SK-N-SH (cell line): ENCODE results near the gene CD200R1. TPM values are rescaled to one million over a fixed set of nuclear protein-coding genes. Genes with fewer than 3 reads are reported as not detected.

Source experiments
- CTCF ChIA-PET: fragments of 300-600, 350-600 bp; formaldehyde crosslinking; extraction: SDS; loops from one replicate; lab custom pipeline; 2021; lab: Yijun Ruan, JAX
- POLR2A ChIA-PET: fragments of 350-600 bp; sonication (Branson Sonifier 250); formaldehyde crosslinking; extraction: SDS; loops from one replicate; lab custom pipeline; 2020; ENCODE audit warnings: antibody characterized with exemption, inconsistent platforms; lab: Yijun Ruan, JAX
- DNase-seq: peaks from one replicate; pipeline ENCODE4 v3.0.0; 2012
- H2AFZ ChIP-seq: fragments of 200-600 bp; sonication (generic); 2 replicates; pipeline ENCODE4 v1.8.1; 2016; ENCODE audit warnings: antibody characterized with exemption, mild to moderate bottlenecking, low read depth
- H3F3A ChIP-seq: fragments of 200-600 bp; sonication (generic); replicated peaks from 2 replicates; pipeline ENCODE3; 2016; ENCODE audit warnings: antibody characterized with exemption, mild to moderate bottlenecking; ENCODE audit not compliant: insufficient read depth
- H3K27ac ChIP-seq, 2 experiments: fragments of 200-500 bp in 1 of 2; fragments of 200-600 bp in 1 of 2; sonication (Bioruptor generic) in 1 of 2; sonication (generic), shearing (Covaris generic) in 1 of 2; 2 replicates each; pipeline versions ENCODE4 v1.5.1 to v1.6.1; 2014 to 2016; ENCODE audit warnings: low read depth in 2 of 2, inconsistent platforms in 1 of 2, low read length in 1 of 2, mild to moderate bottlenecking in 1 of 2, mixed read lengths in 1 of 2
- H3K27me3 ChIP-seq: fragments of 200-600 bp; sonication (generic), shearing (Covaris generic); 2 replicates; pipeline ENCODE4 v1.6.1; 2016; ENCODE audit warnings: mixed run types; ENCODE audit not compliant: insufficient read depth
- H3K36me3 ChIP-seq, 2 experiments: fragments of 200-500 bp in 1 of 2; fragments of 200-600 bp in 1 of 2; sonication (Bioruptor generic) in 1 of 2; sonication (generic) in 1 of 2; replicated peaks in 1 of 2; 2 replicates each; pipeline versions ENCODE3 to v1.5.1; 2014 to 2016; ENCODE audit warnings: low read length in 1 of 2, mild to moderate bottlenecking in 1 of 2; ENCODE audit not compliant: insufficient read depth in 2 of 2, control insufficient read depth in 1 of 2
- H3K4me1 ChIP-seq, 2 experiments: fragments of 200-500 bp in 1 of 2; fragments of 200-600 bp in 1 of 2; sonication (Bioruptor generic) in 1 of 2; sonication (generic), shearing (Covaris generic) in 1 of 2; 2 replicates each; pipeline versions ENCODE4 v1.5.1 to v1.6.1; 2014 to 2016; ENCODE audit warnings: low read depth in 1 of 2, low read length in 1 of 2, mixed run types in 1 of 2; ENCODE audit not compliant: insufficient read depth in 2 of 2, control insufficient read depth in 1 of 2
- H3K4me2 ChIP-seq: fragments of 200-600 bp; sonication (generic), shearing (Covaris generic); 2 replicates; pipeline ENCODE4 v1.6.1; 2017; ENCODE audit warnings: mixed run types
- H3K4me3 ChIP-seq, 2 experiments: fragments of 200-500 bp in 1 of 2; fragments of 200-600 bp in 1 of 2; sonication (Bioruptor generic) in 1 of 2; sonication (generic), shearing (Covaris generic) in 1 of 2; 2 replicates each; pipeline versions ENCODE4 v1.5.1 to v1.8.1; 2014 to 2016; ENCODE audit warnings: low read depth in 2 of 2, inconsistent platforms in 1 of 2, low read length in 1 of 2, mild to moderate bottlenecking in 1 of 2, mixed read lengths in 1 of 2, moderate library complexity in 1 of 2
- H3K79me2 ChIP-seq: fragments of 200-600 bp; sonication (generic); 2 replicates; pipeline ENCODE4 v1.8.1; 2017; ENCODE audit warnings: mild to moderate bottlenecking; ENCODE audit not compliant: insufficient read depth
- H3K9ac ChIP-seq: fragments of 200-600 bp; sonication (generic); 2 replicates; pipeline ENCODE4 v1.6.1; 2017; ENCODE audit warnings: mixed run types
- H3K9me2 ChIP-seq: fragments of 200-600 bp; sonication (generic); 2 replicates; pipeline ENCODE4 v1.6.1; 2017; ENCODE audit warnings: mixed run types
- H3K9me3 ChIP-seq: fragments of 200-600 bp; sonication (generic); 2 replicates; pipeline ENCODE4 v1.6.1; 2017; ENCODE audit warnings: mixed run types, mild to moderate bottlenecking, moderate library complexity
- H4K20me1 ChIP-seq: fragments of 200-600 bp; sonication (generic); 2 replicates; pipeline ENCODE4 v1.6.1; 2017; ENCODE audit warnings: mild to moderate bottlenecking, mixed run types; ENCODE audit not compliant: insufficient read depth
- FOXJ3 ChIP-seq: sonication (generic); formaldehyde crosslinking; IDR thresholded peaks from 2 replicates; pipeline ENCODE4 v1.5.1; 2020; ENCODE audit warnings: mild to moderate bottlenecking, missing genetic modification reagents
- FOXM1 ChIP-seq: IDR thresholded peaks from 2 replicates; pipeline ENCODE4 v1.4.0; 2012; ENCODE audit warnings: low read depth, mild to moderate bottlenecking
- GABPA ChIP-seq: IDR thresholded peaks from 2 replicates; pipeline ENCODE4 v1.4.0; 2012; ENCODE audit warnings: low read depth, mild to moderate bottlenecking
- GATA2 ChIP-seq: sonication (generic); formaldehyde crosslinking; IDR thresholded peaks from 2 replicates; pipeline ENCODE4 v1.5.0; 2020; ENCODE audit warnings: mild to moderate bottlenecking, missing genetic modification reagents
- IRF3 ChIP-seq: fragments of 150-350 bp; IDR thresholded peaks from 2 replicates; pipeline ENCODE4 v1.6.1; 2016; ENCODE audit warnings: mild to moderate bottlenecking, low read depth, low read length
- JUND ChIP-seq: IDR thresholded peaks from 2 replicates; pipeline ENCODE4 v1.4.0; 2012
- MEF2A ChIP-seq: IDR thresholded peaks from 2 replicates; pipeline ENCODE4 v1.4.0; 2012; ENCODE audit warnings: low read depth, borderline replicate concordance
- MXI1 ChIP-seq: IDR thresholded peaks from 2 replicates; pipeline ENCODE4 v1.6.1; 2012; ENCODE audit warnings: mild to moderate bottlenecking, low read depth, low read length, improper control_type of control experiment
- NFIC ChIP-seq: IDR thresholded peaks from 2 replicates; pipeline ENCODE4 v1.4.0; 2012; ENCODE audit warnings: borderline replicate concordance
- SIN3A ChIP-seq: IDR thresholded peaks from 2 replicates; pipeline ENCODE4 v1.6.1; 2012; ENCODE audit warnings: low read depth, mild to moderate bottlenecking, low read length, moderate library complexity, borderline replicate concordance
- SMC3 ChIP-seq: IDR thresholded peaks from 2 replicates; pipeline ENCODE4 v1.6.1; 2012; ENCODE audit warnings: low read depth, low read length, improper control_type of control experiment
- TEAD4 ChIP-seq: IDR thresholded peaks from 2 replicates; pipeline ENCODE4 v1.4.0; 2012; ENCODE audit warnings: mild to moderate bottlenecking, borderline replicate concordance; ENCODE audit not compliant: insufficient read depth
- YY1 ChIP-seq: IDR thresholded peaks from 2 replicates; pipeline ENCODE4 v1.4.0; 2012; ENCODE audit warnings: low read depth, mild to moderate bottlenecking
- WGBS: methylation state at CpG from one replicate; pipeline ENCODE4 v1.1.6; 2017; ENCODE audit warnings: low lambda C conversion rate; 5-methylcytosine and 5-hydroxymethylcytosine counted together
- polyA plus RNA-seq, 3 experiments: library from polyadenylated mRNA; depleted of rRNA; stranded (reverse); fragments of >200 nt; gene quantifications; 2 replicates each; pipeline ENCODE4 v1.2.3, GENCODE V29; 2012
- TF ChIP-seq, protein P1 (sequence below): IDR thresholded peaks from 2 replicates; pipeline ENCODE4 v1.4.0; 2012; ENCODE audit warnings: low read depth, borderline replicate concordance
- TF ChIP-seq, protein P2 (sequence below): IDR thresholded peaks from 2 replicates; pipeline ENCODE4 v1.4.0; 2012; ENCODE audit warnings: low read depth, borderline replicate concordance
- TF ChIP-seq, protein P3 (sequence below): IDR thresholded peaks from 2 replicates; pipeline ENCODE4 v1.6.1; 2012; ENCODE audit warnings: mild to moderate bottlenecking, low read depth, low read length, moderate library complexity

Gene CD200R1
- polyA plus RNA-seq, 1 of the 3 experiments (the other 2 are of a cell fraction) = 0.02 TPM

- peaks cover 19% of the 10 kb centered on the region for H3F3A ChIP-seq
- peaks cover 11% of the 10 kb centered on the region for H3K79me2 ChIP-seq
- H3K9ac ChIP-seq = no peak overlapping the region
- no peak overlapping the region for H3K4me3 ChIP-seq
- no peaks in the 10 kb centered on the region; a peak in 2 of 4 replicates for H3K4me1 ChIP-seq
- WGBS = 78% methylated on average over 4 of the region's 4 CpGs
- H3K36me3 ChIP-seq = peaks cover 79 to 82% of the 10 kb centered on the region in 2 experiments
- H4K20me1 ChIP-seq = no peaks in the 10 kb centered on the region
- H3K27ac ChIP-seq = no peak overlapping the region; a peak in 1 of 4 replicates
- no peak for DNase-seq
- no peaks in the 10 kb centered on the region for H3K27me3 ChIP-seq
- no peak for TF ChIP-seq JUND
- TF ChIP-seq GABPA = no peak
- TF ChIP-seq, protein P1, sequence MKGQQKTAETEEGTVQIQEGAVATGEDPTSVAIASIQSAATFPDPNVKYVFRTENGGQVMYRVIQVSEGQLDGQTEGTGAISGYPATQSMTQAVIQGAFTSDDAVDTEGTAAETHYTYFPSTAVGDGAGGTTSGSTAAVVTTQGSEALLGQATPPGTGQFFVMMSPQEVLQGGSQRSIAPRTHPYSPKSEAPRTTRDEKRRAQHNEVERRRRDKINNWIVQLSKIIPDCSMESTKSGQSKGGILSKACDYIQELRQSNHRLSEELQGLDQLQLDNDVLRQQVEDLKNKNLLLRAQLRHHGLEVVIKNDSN = no peak
- TF ChIP-seq NFIC = no peak
- TF ChIP-seq SMC3 = no peak
- TF ChIP-seq MEF2A = no peak
- H2AFZ ChIP-seq = no peak overlapping the region
- no peaks in the 10 kb centered on the region for H3K9me3 ChIP-seq
- POLR2A ChIA-PET = no interaction called here
- no peaks in the 10 kb centered on the region for H3K9me2 ChIP-seq
- H3K4me2 ChIP-seq = no peak overlapping the region
- CTCF ChIA-PET = interaction anchor here (0.6 to 1.6 kb wide), 5 partner anchors 10 to 357 kb away, joined by 3 to 9 read pairs (median 3); partner anchors contain the start of gene GTPBP8
These were observed 25.8 kb upstream of the CD200R1 start for GRCh38 chr3:113000691-113001090.

GRCh38 chr3:112995800-112996199, 20.9 kb upstream of the CD200R1 start:
- Histone ChIP-seq H3K9me2 (no peaks in the 10 kb centered on the region), H3K4me2 (no peak overlapping the region), H3K9me3 (no peaks in the 10 kb centered on the region), H3F3A (peaks cover 12% of the 10 kb centered on the region), H3K79me2 (peaks cover 44% of the 10 kb centered on the region), H3K4me1 (peaks cover 6 to 7% of the 10 kb centered on the region in 2 experiments; a peak in 3 of 4 replicates), H3K9ac (no peak overlapping the region), H4K20me1 (no peaks in the 10 kb centered on the region), H3K27me3 (no peaks in the 10 kb centered on the region), H3K36me3 (peaks cover 48 to 51% of the 10 kb centered on the region in 2 experiments), H3K4me3 (no peak overlapping the region), H2AFZ (no peak overlapping the region), H3K27ac (no peak overlapping the region)
- ChIA-PET POLR2A (interaction anchor here (0.6 kb wide), 1 partner anchor 427 kb away, joined by 3 read pairs; no protein-coding TSS in a partner anchor), CTCF (interaction anchor here (1.5 kb wide), 1 partner anchor 352 kb away, joined by 3 read pairs; no protein-coding TSS in a partner anchor)
- 97% methylated on average over 4 of the region's 4 CpGs for WGBS
- TF ChIP-seq JUND = no peak
- TF ChIP-seq MXI1 = no peak
- TF ChIP-seq SIN3A = no peak
- TF ChIP-seq GABPA = no peak
- TF ChIP-seq IRF3 = no peak
- TF ChIP-seq FOXJ3 (CRISPR knock-in tag) = no peak
- TF ChIP-seq, protein P2, sequence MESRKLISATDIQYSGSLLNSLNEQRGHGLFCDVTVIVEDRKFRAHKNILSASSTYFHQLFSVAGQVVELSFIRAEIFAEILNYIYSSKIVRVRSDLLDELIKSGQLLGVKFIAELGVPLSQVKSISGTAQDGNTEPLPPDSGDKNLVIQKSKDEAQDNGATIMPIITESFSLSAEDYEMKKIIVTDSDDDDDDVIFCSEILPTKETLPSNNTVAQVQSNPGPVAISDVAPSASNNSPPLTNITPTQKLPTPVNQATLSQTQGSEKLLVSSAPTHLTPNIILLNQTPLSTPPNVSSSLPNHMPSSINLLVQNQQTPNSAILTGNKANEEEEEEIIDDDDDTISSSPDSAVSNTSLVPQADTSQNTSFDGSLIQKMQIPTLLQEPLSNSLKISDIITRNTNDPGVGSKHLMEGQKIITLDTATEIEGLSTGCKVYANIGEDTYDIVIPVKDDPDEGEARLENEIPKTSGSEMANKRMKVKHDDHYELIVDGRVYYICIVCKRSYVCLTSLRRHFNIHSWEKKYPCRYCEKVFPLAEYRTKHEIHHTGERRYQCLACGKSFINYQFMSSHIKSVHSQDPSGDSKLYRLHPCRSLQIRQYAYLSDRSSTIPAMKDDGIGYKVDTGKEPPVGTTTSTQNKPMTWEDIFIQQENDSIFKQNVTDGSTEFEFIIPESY = no peak
- TF ChIP-seq, protein P3, sequence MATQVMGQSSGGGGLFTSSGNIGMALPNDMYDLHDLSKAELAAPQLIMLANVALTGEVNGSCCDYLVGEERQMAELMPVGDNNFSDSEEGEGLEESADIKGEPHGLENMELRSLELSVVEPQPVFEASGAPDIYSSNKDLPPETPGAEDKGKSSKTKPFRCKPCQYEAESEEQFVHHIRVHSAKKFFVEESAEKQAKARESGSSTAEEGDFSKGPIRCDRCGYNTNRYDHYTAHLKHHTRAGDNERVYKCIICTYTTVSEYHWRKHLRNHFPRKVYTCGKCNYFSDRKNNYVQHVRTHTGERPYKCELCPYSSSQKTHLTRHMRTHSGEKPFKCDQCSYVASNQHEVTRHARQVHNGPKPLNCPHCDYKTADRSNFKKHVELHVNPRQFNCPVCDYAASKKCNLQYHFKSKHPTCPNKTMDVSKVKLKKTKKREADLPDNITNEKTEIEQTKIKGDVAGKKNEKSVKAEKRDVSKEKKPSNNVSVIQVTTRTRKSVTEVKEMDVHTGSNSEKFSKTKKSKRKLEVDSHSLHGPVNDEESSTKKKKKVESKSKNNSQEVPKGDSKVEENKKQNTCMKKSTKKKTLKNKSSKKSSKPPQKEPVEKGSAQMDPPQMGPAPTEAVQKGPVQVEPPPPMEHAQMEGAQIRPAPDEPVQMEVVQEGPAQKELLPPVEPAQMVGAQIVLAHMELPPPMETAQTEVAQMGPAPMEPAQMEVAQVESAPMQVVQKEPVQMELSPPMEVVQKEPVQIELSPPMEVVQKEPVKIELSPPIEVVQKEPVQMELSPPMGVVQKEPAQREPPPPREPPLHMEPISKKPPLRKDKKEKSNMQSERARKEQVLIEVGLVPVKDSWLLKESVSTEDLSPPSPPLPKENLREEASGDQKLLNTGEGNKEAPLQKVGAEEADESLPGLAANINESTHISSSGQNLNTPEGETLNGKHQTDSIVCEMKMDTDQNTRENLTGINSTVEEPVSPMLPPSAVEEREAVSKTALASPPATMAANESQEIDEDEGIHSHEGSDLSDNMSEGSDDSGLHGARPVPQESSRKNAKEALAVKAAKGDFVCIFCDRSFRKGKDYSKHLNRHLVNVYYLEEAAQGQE = no peak
- no peak for TF ChIP-seq FOXM1
- no peak for TF ChIP-seq YY1
- no peak for TF ChIP-seq SMC3
- no peak for TF ChIP-seq GATA2 (CRISPR knock-in tag)
- no peak for TF ChIP-seq TEAD4
- no peak for DNase-seq
